Sigmoid colon (tissue), 7 donors: ENCODE data around the gene U2AF2. TPM values are rescaled to one million over a fixed set of nuclear protein-coding genes. Genes with fewer than 3 reads are reported as not detected.

Source experiments
- DNase-seq: peaks from one replicate; pipeline ENCODE4 v3.0.0-alpha.2; 2019
- H3K27ac ChIP-seq, 4 donors: fragments of 200-600 bp; sonication (generic); one replicate each; pipeline ENCODE4 v1.5.1; 2016 to 2019; ENCODE audit warnings: mild to moderate bottlenecking in 1 of 4
- H3K27me3 ChIP-seq, 3 donors: fragments of 200-600 bp; sonication (generic); one replicate each; pipeline ENCODE4 v1.5.1; 2019; ENCODE audit warnings: mild to moderate bottlenecking in 1 of 3
- H3K36me3 ChIP-seq, 4 donors: fragments of 200-600 bp; sonication (generic); one replicate each; pipeline ENCODE4 v1.5.1; 2016 to 2019
- H3K4me1 ChIP-seq, 4 donors: fragments of 200-600 bp; sonication (generic); one replicate each; pipeline ENCODE4 v1.5.1; 2017 to 2019
- H3K4me3 ChIP-seq, 4 donors: fragments of 200-600 bp; sonication (generic); one replicate each; pipeline ENCODE4 v1.5.1; 2017 to 2019; ENCODE audit warnings: mild to moderate bottlenecking in 2 of 4, moderate library complexity in 1 of 4
- H3K9me3 ChIP-seq, 4 donors: fragments of 200-600 bp in 3 of 4; sonication (generic) in 3 of 4; one replicate each; pipeline versions ENCODE4 v1.5.1 to v1.6.1; 2013 to 2019
- CTCF ChIP-seq, 4 experiments: fragments of 450-650 bp in 3 of 4; fragments of 200-600 bp in 1 of 4; IDR thresholded peaks; one replicate each; pipeline ENCODE4 v1.5.1; 2016 to 2019; ENCODE audit warnings: antibody characterized with exemption in 4 of 4, mild to moderate bottlenecking in 3 of 4, moderate library complexity in 2 of 4
- EP300 ChIP-seq, 4 donors: sonication (generic); formaldehyde crosslinking; IDR thresholded peaks; one replicate each; pipeline ENCODE4 v1.6.1; 2017; ENCODE audit warnings: antibody characterized with exemption in 4 of 4
- POLR2A ChIP-seq, 2 donors: fragments of 450-650 bp; IDR thresholded peaks; one replicate each; pipeline ENCODE4 v1.6.1; 2016; ENCODE audit warnings: antibody characterized with exemption in 2 of 2, mild to moderate bottlenecking in 2 of 2, moderate library complexity in 2 of 2
- POLR2AphosphoS5 ChIP-seq, 4 donors: sonication (generic); formaldehyde crosslinking; IDR thresholded peaks; one replicate each; pipeline ENCODE4 v1.6.1; 2017; ENCODE audit warnings: antibody characterized with exemption in 4 of 4
- WGBS, 2 donors: extraction: QIAGEN DNeasy Blood & Tissue Kit; methylation state at CpG; one replicate each; pipeline ENCODE4 v1.1.7; 2013; 5-methylcytosine and 5-hydroxymethylcytosine counted together
- intact Hi-C: fragments of 100-400 bp; cut with DNase I; formaldehyde crosslinking; loops from one replicate; pipeline ENCODE4 v1.15.1; 2023
- polyA plus RNA-seq, 3 donors: library from polyadenylated mRNA; stranded (reverse); fragments of 200-250 nt; gene quantifications; one replicate each; pipeline ENCODE4 v1.2.3, GENCODE V29; 2013
- total RNA-seq, 4 donors: library from RNA; depleted of rRNA; stranded (reverse); fragments of >200 nt; gene quantifications; one replicate each; pipeline ENCODE4 v1.1.0, GENCODE V29; 2016
- donor health status: healthy with polysubstance abuse.
- donor health status: Bipolar disorder and iron deficiency.
- donor health status: healthy.

U2AF2 gene
- total and polyA plus RNA-seq, 7 donors = 52.1 to 162 (median 79.7) TPM

GRCh38 chr19:55632463-55632834, 22.4 kb upstream of the U2AF2 start:
- H3K4me3 ChIP-seq = no peak overlapping the region
- no peaks in the 10 kb centered on the region for H3K36me3 ChIP-seq
- H3K27me3 ChIP-seq = no peaks in the 10 kb centered on the region
- TF ChIP-seq CTCF (IDR thresholded peaks at IDR 0.05) (peak; percentile 85 to 95 (median 92)), POLR2AphosphoS5 (IDR thresholded peaks at IDR 0.05) (no peak)
- H3K9me3 ChIP-seq = no peaks in the 10 kb centered on the region
- intact Hi-C loops = loop anchor here (2.0 kb wide), 1 partner anchor 116 kb away; no protein-coding TSS in a partner anchor
- 28 to 31% methylated on average over 3 of the region's 3 CpGs for WGBS, 2 donors
- H3K4me1 ChIP-seq = peaks cover 0 to 34% (median 32%) of the 10 kb centered on the region in 4 donors
- DNase-seq = peak; percentile 96
- peak overlapping the region; percentile 69 to 98 (median 75) for H3K27ac ChIP-seq

- no peak for TF ChIP-seq EP300 (IDR thresholded peaks at IDR 0.05)
- TF ChIP-seq POLR2AphosphoS5 (IDR thresholded peaks at IDR 0.05) = peak in 1 of 4 donors; percentile 8
- TF ChIP-seq CTCF (IDR thresholded peaks at IDR 0.05) = no peak
- TF ChIP-seq POLR2A (IDR thresholded peaks at IDR 0.05) = no peak
- Histone ChIP-seq H3K36me3 (peaks cover 0 to 7% (median 0%) of the 10 kb centered on the region in 4 donors), H3K9me3 (no peaks in the 10 kb centered on the region), H3K4me3 (peak overlapping the region in 1 of 4 donors; percentile 98), H3K4me1 (peaks cover 0 to 47% (median 41%) of the 10 kb centered on the region in 4 donors), H3K27me3 (no peaks in the 10 kb centered on the region), H3K27ac (peak overlapping the region; percentile 88 to 98 (median 97))
- intact Hi-C loops = loop anchor here (2.0 kb wide), 2 partner anchors 53 to 117 kb away; partner anchors contain the start of gene ZNF579
- 80 to 85% methylated on average over 8 of the region's 8 CpGs for WGBS, 2 donors
- DNase-seq = no peak
These were observed 21.0 kb upstream of the U2AF2 start for GRCh38 chr19:55633861-55634260.

GRCh38 chr19:55635334-55635717, 19.5 kb upstream of the U2AF2 start:
- Histone ChIP-seq H3K4me1 (peaks cover 0 to 62% (median 56%) of the 10 kb centered on the region in 4 donors), H3K4me3 (peak overlapping the region; percentile 68 to 100 (median 91)), H3K9me3 (no peaks in the 10 kb centered on the region), H3K27me3 (no peaks in the 10 kb centered on the region), H3K36me3 (peaks cover 0 to 7% (median 0%) of the 10 kb centered on the region in 4 donors), H3K27ac (peak overlapping the region; percentile 88 to 98 (median 97))
- DNase-seq = no peak
- TF ChIP-seq EP300 (IDR thresholded peaks at IDR 0.05) (no peak), POLR2AphosphoS5 (IDR thresholded peaks at IDR 0.05) (no peak), CTCF (IDR thresholded peaks at IDR 0.05) (no peak), POLR2A (IDR thresholded peaks at IDR 0.05) (no peak)
- intact Hi-C loops = loop anchor here (1.0 to 2.0 kb wide), 2 partner anchors 18 to 55 kb away; partner anchors contain the start of gene ZNF579
- 4 to 11% methylated on average over 9 of the region's 9 CpGs for whole genome bisulfite sequencing, 2 donors

GRCh38 chr19:55635856-55636440, 18.9 kb upstream of the U2AF2 start:
- intact Hi-C loops = loop anchor here (1.0 to 2.0 kb wide), 2 partner anchors 17 to 55 kb away; partner anchors contain the start of gene ZNF579
- peak overlapping the region; percentile 88 to 98 (median 97) for H3K27ac ChIP-seq
- TF ChIP-seq POLR2A (IDR thresholded peaks at IDR 0.05) = no peak
- TF ChIP-seq CTCF (IDR thresholded peaks at IDR 0.05) = no peak
- TF ChIP-seq EP300 (IDR thresholded peaks at IDR 0.05) = no peak
- no peak for TF ChIP-seq POLR2AphosphoS5 (IDR thresholded peaks at IDR 0.05)
- DNase-seq = no peak
- peaks cover 0 to 67% (median 60%) of the 10 kb centered on the region in 4 donors for H3K4me1 ChIP-seq
- peak overlapping the region; percentile 68 to 100 (median 91) for H3K4me3 ChIP-seq
- WGBS, 2 donors = 64 to 72% methylated on average over 7 of the region's 7 CpGs
- peaks cover 0 to 7% (median 0%) of the 10 kb centered on the region in 4 donors for H3K36me3 ChIP-seq
- H3K27me3 ChIP-seq = no peaks in the 10 kb centered on the region
- H3K9me3 ChIP-seq = no peaks in the 10 kb centered on the region
